Natural killer cell (primary cell): Measurements from ENCODE around the gene RPL13A. TPM values are rescaled to one million over a fixed set of nuclear protein-coding genes. Genes with fewer than 3 reads are reported as not detected.

Experiments
- ATAC-seq, 3 donors: fragments of 150-1000 bp in 2 of 3; fragments of 200-7000 bp in 1 of 3; cut with Tn5 transposase; 1 replicate in 1 of 3; 2 replicates in 2 of 3; pipeline ENCODE4 v1.10.0; 2021; ENCODE audit warnings: mild to moderate bottlenecking in 2 of 3, moderate library complexity in 2 of 3
- DNase-seq, 2 donors: peaks; one replicate each; pipeline versions ENCODE4 v3.0.0 to v3.0.0-alpha.2; 2013 to 2021; ENCODE audit warnings: mixed read lengths in 1 of 2
- H3K27ac ChIP-seq: one replicate; pipeline ENCODE4 v1.5.1; 2013; ENCODE audit warnings: mild to moderate bottlenecking, low read length
- H3K27me3 ChIP-seq: one replicate; pipeline ENCODE4 v1.6.1; 2013; ENCODE audit warnings: low read length; ENCODE audit not compliant: control insufficient read depth, insufficient read depth
- H3K36me3 ChIP-seq: one replicate; pipeline ENCODE4 v1.6.1; 2013; ENCODE audit warnings: low read length; ENCODE audit not compliant: control insufficient read depth, insufficient read depth
- H3K4me1 ChIP-seq: one replicate; pipeline ENCODE4 v1.6.1; 2013; ENCODE audit warnings: low read length; ENCODE audit not compliant: control insufficient read depth, insufficient read depth
- H3K4me3 ChIP-seq: one replicate; pipeline ENCODE4 v1.5.1; 2013; ENCODE audit warnings: low read length
- H3K9me3 ChIP-seq: one replicate; pipeline ENCODE4 v1.6.1; 2013; ENCODE audit warnings: low read length; ENCODE audit not compliant: control insufficient read depth, insufficient read depth
- H3K27ac Mint-ChIP-seq, 2 donors: one replicate each; pipeline ENCODE4 v1.8.0; 2022; ENCODE audit warnings: mild to moderate bottlenecking in 2 of 2, mixed read lengths in 2 of 2, moderate library complexity in 1 of 2
- H3K27me3 Mint-ChIP-seq, 2 donors: one replicate each; pipeline ENCODE4 v1.8.0; 2022; ENCODE audit warnings: low read depth in 2 of 2, mixed read lengths in 2 of 2
- H3K36me3 Mint-ChIP-seq: one replicate; pipeline ENCODE4 v1.8.0; 2022; ENCODE audit warnings: mixed read lengths
- H3K4me1 Mint-ChIP-seq, 2 donors: one replicate each; pipeline ENCODE4 v1.8.0; 2022; ENCODE audit warnings: mixed read lengths in 2 of 2
- H3K4me3 Mint-ChIP-seq: one replicate; pipeline ENCODE4 v1.8.0; 2022; ENCODE audit warnings: mild to moderate bottlenecking, moderate library complexity, mixed read lengths
- H3K9me3 Mint-ChIP-seq, 2 donors: one replicate each; pipeline ENCODE4 v1.8.0; 2022; ENCODE audit warnings: mixed read lengths in 2 of 2
- CTCF ChIP-seq: fragments of 200-600 bp; IDR thresholded peaks from one replicate; pipeline ENCODE4 v1.8.0; 2022; ENCODE audit warnings: antibody characterized with exemption
- WGBS: methylation state at CpG from one replicate; pipeline ENCODE4 v1.1.7; 2013; ENCODE audit warnings: missing lambda C conversion rate; ENCODE audit not compliant: insufficient coverage; 5-methylcytosine and 5-hydroxymethylcytosine counted together
- intact Hi-C: fragments of 100-400 bp; cut with micrococcal nuclease; formaldehyde crosslinking; loops from one replicate; pipeline ENCODE4 v1.14.2; 2022
- total RNA-seq, 4 donors: library from RNA; stranded (reverse); fragments of 120-200 nt in 1 of 4; gene quantifications; one replicate each; pipeline versions ENCODE4 v1.2.3 to v1.2.4, GENCODE V29; 2013 to 2022

Gene RPL13A
- total RNA-seq, 3 donors from 2014 or later (not counting 1 experiment from before 2014, with no cell fraction given) = 1,881 to 2,284 (median 2,283) TPM

DNA sequence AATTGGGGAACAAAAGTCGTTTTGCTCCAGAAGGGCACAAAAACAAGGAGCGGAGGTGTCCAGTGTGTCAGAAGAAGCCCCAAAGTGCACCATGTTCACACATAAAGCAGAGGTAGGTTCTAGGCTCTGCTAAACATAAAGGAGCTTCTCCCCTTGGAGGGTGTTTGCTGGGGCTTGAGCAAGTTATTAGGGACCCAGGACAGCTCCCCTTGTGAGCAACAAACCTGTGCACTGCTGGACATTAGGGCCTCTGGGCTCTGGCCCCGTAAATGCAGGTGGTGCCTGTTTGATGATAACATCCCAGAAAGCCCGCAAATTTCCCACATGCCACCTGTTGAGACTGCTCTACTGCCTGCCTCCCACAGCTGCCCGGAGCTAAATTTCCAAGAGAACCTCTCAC lies 51.2 kb downstream of the RPL13A start:
- TF ChIP-seq CTCF = no peak
- Histone ChIP-seq H3K36me3 (no peaks in the 10 kb centered on the region), H3K9me3 (no peaks in the 10 kb centered on the region), H3K4me1 (peaks cover 27% of the 10 kb centered on the region), H3K4me3 (no peak overlapping the region), H3K27ac (no peak overlapping the region), H3K27me3 (no peaks in the 10 kb centered on the region)
- ATAC-seq (no peak), DNase-seq (no peak)
- WGBS = 83% methylated on average over 5 of the region's 5 CpGs
- H3K36me3 Mint-ChIP-seq = no peaks in the 10 kb centered on the region
- peaks cover 14 to 18% of the 10 kb centered on the region in 2 donors for H3K4me1 Mint-ChIP-seq
- H3K27me3 Mint-ChIP-seq = peaks cover 0 to 3% of the 10 kb centered on the region in 2 donors
- intact Hi-C loops = no loop called here
- no peaks in the 10 kb centered on the region for H3K9me3 Mint-ChIP-seq
- H3K4me3 Mint-ChIP-seq = no peak overlapping the region
- H3K27ac Mint-ChIP-seq = no peak overlapping the region

DNA sequence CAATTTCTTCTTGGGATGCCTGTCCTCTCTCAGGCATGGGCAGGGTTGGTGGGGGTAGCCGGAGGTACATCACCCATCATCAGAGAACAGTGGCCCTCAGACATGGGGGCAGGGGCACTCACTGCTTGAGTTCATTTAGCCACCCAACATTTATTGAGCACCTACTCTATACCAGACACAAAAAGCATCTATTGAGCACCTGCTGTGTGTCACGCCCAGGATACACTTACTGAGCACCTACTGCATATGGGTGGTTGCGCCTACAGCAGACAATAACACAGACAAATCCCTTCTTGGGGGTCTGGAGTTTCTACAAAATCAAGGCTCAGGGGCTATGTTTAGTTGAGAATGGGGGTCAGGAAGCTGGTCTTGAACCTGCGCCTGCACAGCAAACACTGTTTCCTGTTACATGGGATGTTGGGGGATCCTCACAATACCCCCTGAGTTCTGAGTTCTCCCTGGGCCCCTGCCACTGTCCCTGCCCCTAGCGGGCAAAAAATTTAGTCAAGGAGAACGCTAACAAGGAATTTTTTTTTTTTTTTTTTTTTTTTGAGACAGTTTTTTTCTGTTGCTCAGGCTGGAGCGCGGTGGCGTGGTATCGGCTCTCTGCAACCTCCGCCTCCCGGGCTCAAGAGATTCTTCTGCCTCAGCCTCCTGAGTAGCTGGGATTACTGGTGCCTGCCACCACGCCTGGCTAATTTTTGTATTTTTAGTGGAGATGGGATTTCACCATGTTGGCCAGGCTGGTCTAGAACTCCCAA lies 52.0 kb downstream of the RPL13A start:
- H3K9me3 ChIP-seq = no peaks in the 10 kb centered on the region
- ATAC-seq = no peak
- H3K27me3 ChIP-seq = no peaks in the 10 kb centered on the region
- H3K36me3 ChIP-seq = no peaks in the 10 kb centered on the region
- Mint-ChIP-seq H3K9me3 (no peaks in the 10 kb centered on the region), H3K4me1 (peaks cover 11 to 20% of the 10 kb centered on the region in 2 donors), H3K27me3 (peaks cover 0 to 5% of the 10 kb centered on the region in 2 donors), H3K36me3 (no peaks in the 10 kb centered on the region), H3K27ac (no peak overlapping the region), H3K4me3 (no peak overlapping the region)
- H3K4me1 ChIP-seq = peaks cover 22% of the 10 kb centered on the region
- no peak for TF ChIP-seq CTCF
- no peak overlapping the region for H3K27ac ChIP-seq
- no peak for DNase-seq
- intact Hi-C loops = no loop called here
- H3K4me3 ChIP-seq = no peak overlapping the region
- WGBS = 94% methylated on average over 13 of the region's 13 CpGs

Other genes with a start within 250 kb of the RPL13A start
- gene SLC6A16, start 162.4 kb upstream of the RPL13A start, total RNA-seq = 10 to 100 TPM in 2 of 3 donors, 1 to 10 TPM in 1; 7.2 to 11.5 (median 10.8) TPM
- 100 to 1,000 TPM; 322 to 392 (median 359) TPM for gene CD37, start 152.2 kb upstream of the RPL13A start, total RNA-seq
- gene TEAD2, start 125.2 kb upstream of the RPL13A start, total RNA-seq = not detected
- not detected for gene DKKL1, start 123.7 kb upstream of the RPL13A start, total RNA-seq
- under 1 TPM in 2 of 3 donors, not detected in 1; 0.73 to 0.80 TPM for gene KASH5, start 99.4 kb upstream of the RPL13A start, total RNA-seq
- not detected for gene PTH2, start 64.2 kb upstream of the RPL13A start, total RNA-seq
- gene GFY, start 62.2 kb upstream of the RPL13A start, total RNA-seq = not detected
- gene SLC17A7, start 46.1 kb upstream of the RPL13A start, total RNA-seq = not detected
- gene PIH1D1, start 35.8 kb upstream of the RPL13A start, total RNA-seq = 100 to 1,000 TPM; 112 to 149 (median 138) TPM
- 10 to 100 TPM; 39.9 to 43.2 (median 41.4) TPM for gene ALDH16A1, start 34.4 kb upstream of the RPL13A start, total RNA-seq
- gene FLT3LG, start 13.4 kb upstream of the RPL13A start, total RNA-seq = 10 to 100 TPM; 44.7 to 65.7 (median 64.8) TPM
- 1,000 to 10,000 TPM; 1,427 to 1,714 (median 1,549) TPM for gene RPS11, start 8.8 kb downstream of the RPL13A start, total RNA-seq
- 10 to 100 TPM; 13.5 to 39.2 (median 19.9) TPM for gene FCGRT, start 25.1 kb downstream of the RPL13A start, total RNA-seq
- 1 to 10 TPM; 2.4 to 4.7 (median 3.0) TPM for gene RCN3, start 40.4 kb downstream of the RPL13A start, total RNA-seq
- gene NOSIP, start 92.9 kb downstream of the RPL13A start, total RNA-seq = 10 to 100 TPM; 46.7 to 63.6 (median 59.8) TPM
- gene PRRG2, start 93.7 kb downstream of the RPL13A start, total RNA-seq = under 1 TPM in 2 of 3 donors, not detected in 1; 0.39 to 0.56 TPM
- 10 to 100 TPM; 51.1 to 62.1 (median 56.0) TPM for gene PRR12, start 103.6 kb downstream of the RPL13A start, total RNA-seq
- gene RRAS, start 152.5 kb downstream of the RPL13A start, total RNA-seq = 1 to 10 TPM; 2.0 to 7.7 (median 5.9) TPM
- gene SCAF1, start 154.6 kb downstream of the RPL13A start, total RNA-seq = 10 to 100 TPM; 38.9 to 46.2 (median 44.9) TPM
- 100 to 1,000 TPM; 176 to 184 (median 179) TPM for gene IRF3, start 178.2 kb downstream of the RPL13A start, total RNA-seq
- 10 to 100 TPM; 15.6 to 34.6 (median 22.3) TPM for gene BCL2L12, start 178.3 kb downstream of the RPL13A start, total RNA-seq
- gene PRMT1, start 189.7 kb downstream of the RPL13A start, total RNA-seq = 10 to 100 TPM; 77.0 to 92.5 (median 78.2) TPM
- gene ADM5, start 202.0 kb downstream of the RPL13A start, total RNA-seq = 1 to 10 TPM; 2.3 to 2.9 (median 2.4) TPM
- under 1 TPM; 0.34 to 0.78 (median 0.73) TPM for gene CPT1C, start 203.5 kb downstream of the RPL13A start, total RNA-seq